B cell (primary cell): ENCODE data around the gene KCTD5.

Experiments used
- CTCF ChIP-seq: fragments of 200-600 bp; IDR thresholded peaks from one replicate; pipeline ENCODE4 v1.8.0; 2022; ENCODE audit warnings: antibody characterized with exemption, mild to moderate bottlenecking
- EZH2 ChIP-seq: IDR thresholded peaks from 2 replicates; pipeline ENCODE4 v1.6.1; 2012; ENCODE audit warnings: borderline replicate concordance, low read depth, mild to moderate bottlenecking, moderate library complexity, low read length; ENCODE audit not compliant: insufficient read depth, poor library complexity, severe bottlenecking

GRCh38 chr16:2748757-2749455, 66.6 kb downstream of the KCTD5 start:
- TF ChIP-seq CTCF, result no peak
- TF ChIP-seq EZH2, result no peak
